Activated naive CD4-positive, alpha-beta T cell treated with Interleukin-2 at 50 U/mL for 16 hours (primary cell): ENCODE data around the gene SNCG.
"Not testable (repeated sequence)": the region's sequence is repeated elsewhere in the genome, so short reads cannot be mapped to it uniquely, and the experiment has no call there.

Experiments used
- DNase-seq: peaks from one replicate; pipeline ENCODE4 v3.0.0-alpha.2; 2020

Gene SNCG

GRCh38 chr10:86945361-86946212, 12.8 kb upstream of the SNCG start:
- DNase-seq: no peak

GRCh38 chr10:86946213-86947155, 11.9 kb upstream of the SNCG start:
- no peak for DNase-seq

GRCh38 chr10:86947806-86948205, 10.6 kb upstream of the SNCG start:
- not testable (repeated sequence) for DNase-seq

- DNase-seq: no peak
These were observed 8.1 kb upstream of the SNCG start for GRCh38 chr10:86950349-86950748.

GRCh38 chr10:86951184-86951761, 7.1 kb upstream of the SNCG start:
- no peak for DNase-seq

GRCh38 chr10:86952106-86952505, 6.3 kb upstream of the SNCG start:
- no peak for DNase-seq

- not testable (repeated sequence) for DNase-seq
These were observed 5.7 kb upstream of the SNCG start for GRCh38 chr10:86952697-86953096.

- no peak for DNase-seq
These were observed 4.4 kb upstream of the SNCG start for GRCh38 chr10:86953747-86954680.

GRCh38 chr10:86954681-86955500, 3.5 kb upstream of the SNCG start:
- DNase-seq: no peak

- DNase-seq: no peak
These were observed 2.8 kb upstream of the SNCG start for GRCh38 chr10:86955501-86956194.

- DNase-seq: no peak
These were observed 2.1 kb upstream of the SNCG start for GRCh38 chr10:86956195-86956847.

GRCh38 chr10:86956848-86957448, 1.5 kb upstream of the SNCG start:
- DNase-seq: no peak

GRCh38 chr10:86957471-86958115, 806 bp upstream of the SNCG start, which contains the start of gene MMRN2:
MMRN2 (minus strand) TSS chr10:86957615; CDS start chr10:86957541, 74 bp downstream.
- no peak for DNase-seq

GRCh38 chr10:86958901-86959736, 720 bp downstream of the SNCG start:
- no peak for DNase-seq

GRCh38 chr10:86959737-86960002, 1.3 kb downstream of the SNCG start:
- no peak for DNase-seq

GRCh38 chr10:86960003-86960862, 1.8 kb downstream of the SNCG start:
- DNase-seq: peak; percentile 38

- DNase-seq: no peak
These were observed 2.5 kb downstream of the SNCG start for GRCh38 chr10:86960863-86961434.
